SK-N-SH treated with all-trans-retinoic acid at 6 μM for 48 hours (cell line): Measurements from ENCODE around the gene STAC3.

Experiments used
- ATAC-seq: fragments of 200-7000 bp; cut with Tn5 transposase; 3 replicates; pipeline ENCODE4 v1.9.1; 2020; ENCODE audit warnings: mild to moderate bottlenecking, moderate library complexity
- ARNTL ChIP-seq: fragments of 450-650 bp; formaldehyde crosslinking; IDR thresholded peaks from 2 replicates; pipeline ENCODE4 v1.5.0; 2020; ENCODE audit warnings: low read depth, mild to moderate bottlenecking, moderate library complexity, borderline replicate concordance
- BACH2 ChIP-seq: fragments of 250-450 bp; sonication (Bioruptor Pico); IDR thresholded peaks from 2 replicates; pipeline ENCODE4 v1.9.0; 2021; ENCODE audit warnings: mild to moderate bottlenecking, borderline replicate concordance
- CSDC2 ChIP-seq: fragments of 250-450 bp; sonication (Bioruptor Pico); IDR thresholded peaks from 2 replicates; pipeline ENCODE4 v1.5.0; 2020; ENCODE audit warnings: mild to moderate bottlenecking, moderate library complexity
- ESRRG ChIP-seq: fragments of 250-450 bp; sonication (Bioruptor Pico); IDR thresholded peaks from 2 replicates; pipeline ENCODE4 v1.6.1; 2021; ENCODE audit warnings: mild to moderate bottlenecking
- GLIS3 ChIP-seq: fragments of 250-450 bp; sonication (Bioruptor Pico); IDR thresholded peaks from 2 replicates; pipeline ENCODE4 v1.5.0; 2020; ENCODE audit warnings: mild to moderate bottlenecking, moderate library complexity
- ISL1 ChIP-seq: fragments of 250-450 bp; sonication (Bioruptor Pico); IDR thresholded peaks from 2 replicates; pipeline ENCODE4 v2.1.2; 2022; ENCODE audit warnings: mild to moderate bottlenecking, moderate library complexity
- OSR1 ChIP-seq: fragments of 250-450 bp; sonication (Bioruptor Pico); IDR thresholded peaks from 2 replicates; pipeline ENCODE4 v1.8.0; 2022; ENCODE audit warnings: moderate library complexity, mild to moderate bottlenecking, inconsistent platforms
- PPARA ChIP-seq: fragments of 250-450 bp; sonication (Bioruptor Pico); IDR thresholded peaks from 2 replicates; pipeline ENCODE4 v1.5.0; 2020; ENCODE audit warnings: mild to moderate bottlenecking, borderline replicate concordance
- RARB ChIP-seq: fragments of 250-450 bp; sonication (Bioruptor Pico); IDR thresholded peaks from 2 replicates; pipeline ENCODE4 v1.8.0; 2021; ENCODE audit warnings: mild to moderate bottlenecking, moderate library complexity
- TCF4 ChIP-seq: fragments of 250-450 bp; sonication (Bioruptor Pico); IDR thresholded peaks from 2 replicates; pipeline ENCODE4 v1.8.0; 2021; ENCODE audit warnings: mild to moderate bottlenecking, moderate library complexity, borderline replicate concordance
- TOX ChIP-seq: fragments of 250-450 bp; sonication (Bioruptor Pico); IDR thresholded peaks from 2 replicates; pipeline ENCODE4 v1.8.0; 2021; ENCODE audit warnings: mild to moderate bottlenecking, moderate library complexity, borderline replicate concordance
- ZC3H10 ChIP-seq: fragments of 250-450 bp; sonication (Bioruptor Pico); IDR thresholded peaks from 2 replicates; pipeline ENCODE4 v1.5.1; 2021; ENCODE audit warnings: mild to moderate bottlenecking, moderate library complexity
- ZFP3 ChIP-seq: fragments of 250-450 bp; sonication (Bioruptor Pico); IDR thresholded peaks from 2 replicates; pipeline ENCODE4 v1.5.0; 2020; ENCODE audit warnings: mild to moderate bottlenecking, moderate library complexity
- ZFP30 ChIP-seq: fragments of 450-650 bp; formaldehyde crosslinking; IDR thresholded peaks from 2 replicates; pipeline ENCODE4 v1.5.0; 2022; ENCODE audit warnings: mild to moderate bottlenecking, moderate library complexity
- ZNF70 ChIP-seq: fragments of 450-650 bp; formaldehyde crosslinking; IDR thresholded peaks from 2 replicates; pipeline ENCODE4 v1.5.0; 2020; ENCODE audit warnings: mild to moderate bottlenecking, moderate library complexity
- ZNF8 ChIP-seq: fragments of 450-650 bp; formaldehyde crosslinking; IDR thresholded peaks from 2 replicates; pipeline ENCODE4 v1.5.0; 2020; ENCODE audit warnings: mild to moderate bottlenecking, moderate library complexity
- TF ChIP-seq, protein P1 (sequence below): fragments of 250-450 bp; sonication (Bioruptor Pico); IDR thresholded peaks from 2 replicates; pipeline ENCODE4 v1.5.1; 2021; ENCODE audit warnings: mild to moderate bottlenecking, moderate library complexity
- TF ChIP-seq, protein P2 (sequence below): fragments of 250-450 bp; sonication (Bioruptor Pico); IDR thresholded peaks from 2 replicates; pipeline ENCODE4 v1.5.1; 2020; ENCODE audit warnings: low read depth, mild to moderate bottlenecking, moderate library complexity
- TF ChIP-seq, protein P3 (sequence below): fragments of 250-450 bp; sonication (Bioruptor Pico); IDR thresholded peaks from 2 replicates; pipeline ENCODE4 v1.8.0; 2020; ENCODE audit warnings: mild to moderate bottlenecking, moderate library complexity, borderline replicate concordance
- TF ChIP-seq, protein P4 (sequence below): fragments of 250-450 bp; sonication (Bioruptor Pico); IDR thresholded peaks from 2 replicates; pipeline ENCODE4 v1.5.0; 2020; ENCODE audit warnings: mild to moderate bottlenecking, moderate library complexity

Gene STAC3

DNA sequence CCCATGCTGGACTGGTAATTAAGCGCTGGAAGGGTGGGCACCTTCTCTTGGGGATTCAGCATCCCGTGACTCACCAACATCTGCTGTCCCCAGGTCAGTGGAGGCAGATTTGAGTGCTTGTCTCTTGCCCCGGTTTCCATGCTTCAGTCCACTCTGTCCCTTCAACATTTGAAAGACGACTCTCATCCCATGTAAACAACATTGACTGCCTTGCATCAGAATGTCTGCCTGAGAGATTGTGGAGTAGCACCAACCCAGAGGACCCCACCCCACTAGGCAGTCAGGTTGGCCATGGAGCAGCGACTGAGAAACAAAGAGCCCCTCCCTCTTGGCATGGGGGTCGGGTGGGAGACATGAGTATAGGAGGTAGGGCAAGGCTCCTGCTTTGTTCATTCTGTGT, 4.9 kb upstream of the STAC3 start:
- TF ChIP-seq ZNF70 (CRISPR knock-in tag) (no peak), ARNTL (CRISPR knock-in tag) (no peak), TOX (CRISPR knock-in tag) (no peak), RARB (CRISPR knock-in tag) (no peak), BACH2 (CRISPR knock-in tag) (no peak), ISL1 (no peak), GLIS3 (CRISPR knock-in tag) (no peak), ZFP3 (CRISPR knock-in tag) (no peak)
- TF ChIP-seq, protein P1, sequence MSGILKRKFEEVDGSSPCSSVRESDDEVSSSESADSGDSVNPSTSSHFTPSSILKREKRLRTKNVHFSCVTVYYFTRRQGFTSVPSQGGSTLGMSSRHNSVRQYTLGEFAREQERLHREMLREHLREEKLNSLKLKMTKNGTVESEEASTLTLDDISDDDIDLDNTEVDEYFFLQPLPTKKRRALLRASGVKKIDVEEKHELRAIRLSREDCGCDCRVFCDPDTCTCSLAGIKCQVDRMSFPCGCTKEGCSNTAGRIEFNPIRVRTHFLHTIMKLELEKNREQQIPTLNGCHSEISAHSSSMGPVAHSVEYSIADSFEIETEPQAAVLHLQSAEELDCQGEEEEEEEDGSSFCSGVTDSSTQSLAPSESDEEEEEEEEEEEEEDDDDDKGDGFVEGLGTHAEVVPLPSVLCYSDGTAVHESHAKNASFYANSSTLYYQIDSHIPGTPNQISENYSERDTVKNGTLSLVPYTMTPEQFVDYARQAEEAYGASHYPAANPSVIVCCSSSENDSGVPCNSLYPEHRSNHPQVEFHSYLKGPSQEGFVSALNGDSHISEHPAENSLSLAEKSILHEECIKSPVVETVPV (CRISPR knock-in tag), result no peak
- TF ChIP-seq, protein P2, sequence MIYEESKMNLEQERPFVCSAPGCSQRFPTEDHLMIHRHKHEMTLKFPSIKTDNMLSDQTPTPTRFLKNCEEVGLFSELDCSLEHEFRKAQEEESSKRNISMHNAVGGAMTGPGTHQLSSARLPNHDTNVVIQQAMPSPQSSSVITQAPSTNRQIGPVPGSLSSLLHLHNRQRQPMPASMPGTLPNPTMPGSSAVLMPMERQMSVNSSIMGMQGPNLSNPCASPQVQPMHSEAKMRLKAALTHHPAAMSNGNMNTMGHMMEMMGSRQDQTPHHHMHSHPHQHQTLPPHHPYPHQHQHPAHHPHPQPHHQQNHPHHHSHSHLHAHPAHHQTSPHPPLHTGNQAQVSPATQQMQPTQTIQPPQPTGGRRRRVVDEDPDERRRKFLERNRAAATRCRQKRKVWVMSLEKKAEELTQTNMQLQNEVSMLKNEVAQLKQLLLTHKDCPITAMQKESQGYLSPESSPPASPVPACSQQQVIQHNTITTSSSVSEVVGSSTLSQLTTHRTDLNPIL, result no peak
- TF ChIP-seq, protein P3, sequence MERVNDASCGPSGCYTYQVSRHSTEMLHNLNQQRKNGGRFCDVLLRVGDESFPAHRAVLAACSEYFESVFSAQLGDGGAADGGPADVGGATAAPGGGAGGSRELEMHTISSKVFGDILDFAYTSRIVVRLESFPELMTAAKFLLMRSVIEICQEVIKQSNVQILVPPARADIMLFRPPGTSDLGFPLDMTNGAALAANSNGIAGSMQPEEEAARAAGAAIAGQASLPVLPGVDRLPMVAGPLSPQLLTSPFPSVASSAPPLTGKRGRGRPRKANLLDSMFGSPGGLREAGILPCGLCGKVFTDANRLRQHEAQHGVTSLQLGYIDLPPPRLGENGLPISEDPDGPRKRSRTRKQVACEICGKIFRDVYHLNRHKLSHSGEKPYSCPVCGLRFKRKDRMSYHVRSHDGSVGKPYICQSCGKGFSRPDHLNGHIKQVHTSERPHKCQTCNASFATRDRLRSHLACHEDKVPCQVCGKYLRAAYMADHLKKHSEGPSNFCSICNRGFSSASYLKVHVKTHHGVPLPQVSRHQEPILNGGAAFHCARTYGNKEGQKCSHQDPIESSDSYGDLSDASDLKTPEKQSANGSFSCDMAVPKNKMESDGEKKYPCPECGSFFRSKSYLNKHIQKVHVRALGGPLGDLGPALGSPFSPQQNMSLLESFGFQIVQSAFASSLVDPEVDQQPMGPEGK, result no peak
- no peak for ATAC-seq

DNA sequence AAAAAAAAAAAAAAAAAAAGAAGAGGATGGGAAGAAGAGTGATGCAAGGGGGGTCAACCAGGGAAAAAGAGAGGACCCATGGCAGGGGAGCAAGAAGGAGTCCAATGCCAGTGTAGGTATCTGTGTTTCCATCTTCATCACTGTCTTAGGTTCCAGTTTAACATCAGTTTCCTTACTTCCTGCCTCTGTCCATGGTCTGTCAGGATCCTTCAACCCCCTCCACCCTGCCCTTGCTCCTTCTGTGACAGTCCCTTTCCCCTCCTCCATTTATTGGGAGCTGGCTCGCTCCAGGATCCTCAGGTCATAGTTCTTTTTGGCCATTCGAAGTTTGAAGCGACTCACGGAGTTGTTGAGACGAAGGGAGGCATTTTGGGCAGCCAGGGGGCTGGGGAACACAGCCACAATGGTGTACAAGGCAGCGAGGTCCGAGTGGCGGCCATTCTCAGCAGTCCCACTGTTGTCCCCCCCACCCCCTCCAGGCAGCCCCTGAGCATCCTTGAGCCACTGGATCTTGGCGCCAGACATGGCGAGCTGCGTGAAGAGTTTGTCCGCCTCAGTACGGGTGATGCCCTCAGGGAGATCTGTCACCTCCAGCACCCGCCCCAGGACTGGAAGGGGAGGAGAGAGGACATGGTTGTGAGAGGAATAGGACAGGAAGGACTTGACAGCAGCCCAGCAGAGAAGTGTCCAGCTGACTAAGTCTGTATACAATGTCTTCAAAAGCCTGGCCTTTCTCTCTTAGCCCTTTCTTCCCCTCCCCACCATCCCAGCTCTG, 3.7 kb upstream of the STAC3 start:
- TF ChIP-seq OSR1 (no peak), ZNF8 (CRISPR knock-in tag) (no peak), GLIS3 (CRISPR knock-in tag) (no peak), ZFP3 (CRISPR knock-in tag) (no peak), TCF4 (no peak), ESRRG (CRISPR knock-in tag) (no peak), ZC3H10 (no peak), PPARA (CRISPR knock-in tag) (no peak), RARB (CRISPR knock-in tag) (no peak)
- TF ChIP-seq, protein P3, result no peak
- TF ChIP-seq, protein P4, sequence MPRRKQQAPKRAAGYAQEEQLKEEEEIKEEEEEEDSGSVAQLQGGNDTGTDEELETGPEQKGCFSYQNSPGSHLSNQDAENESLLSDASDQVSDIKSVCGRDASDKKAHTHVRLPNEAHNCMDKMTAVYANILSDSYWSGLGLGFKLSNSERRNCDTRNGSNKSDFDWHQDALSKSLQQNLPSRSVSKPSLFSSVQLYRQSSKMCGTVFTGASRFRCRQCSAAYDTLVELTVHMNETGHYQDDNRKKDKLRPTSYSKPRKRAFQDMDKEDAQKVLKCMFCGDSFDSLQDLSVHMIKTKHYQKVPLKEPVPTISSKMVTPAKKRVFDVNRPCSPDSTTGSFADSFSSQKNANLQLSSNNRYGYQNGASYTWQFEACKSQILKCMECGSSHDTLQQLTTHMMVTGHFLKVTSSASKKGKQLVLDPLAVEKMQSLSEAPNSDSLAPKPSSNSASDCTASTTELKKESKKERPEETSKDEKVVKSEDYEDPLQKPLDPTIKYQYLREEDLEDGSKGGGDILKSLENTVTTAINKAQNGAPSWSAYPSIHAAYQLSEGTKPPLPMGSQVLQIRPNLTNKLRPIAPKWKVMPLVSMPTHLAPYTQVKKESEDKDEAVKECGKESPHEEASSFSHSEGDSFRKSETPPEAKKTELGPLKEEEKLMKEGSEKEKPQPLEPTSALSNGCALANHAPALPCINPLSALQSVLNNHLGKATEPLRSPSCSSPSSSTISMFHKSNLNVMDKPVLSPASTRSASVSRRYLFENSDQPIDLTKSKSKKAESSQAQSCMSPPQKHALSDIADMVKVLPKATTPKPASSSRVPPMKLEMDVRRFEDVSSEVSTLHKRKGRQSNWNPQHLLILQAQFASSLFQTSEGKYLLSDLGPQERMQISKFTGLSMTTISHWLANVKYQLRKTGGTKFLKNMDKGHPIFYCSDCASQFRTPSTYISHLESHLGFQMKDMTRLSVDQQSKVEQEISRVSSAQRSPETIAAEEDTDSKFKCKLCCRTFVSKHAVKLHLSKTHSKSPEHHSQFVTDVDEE (CRISPR knock-in tag), result no peak

DNA sequence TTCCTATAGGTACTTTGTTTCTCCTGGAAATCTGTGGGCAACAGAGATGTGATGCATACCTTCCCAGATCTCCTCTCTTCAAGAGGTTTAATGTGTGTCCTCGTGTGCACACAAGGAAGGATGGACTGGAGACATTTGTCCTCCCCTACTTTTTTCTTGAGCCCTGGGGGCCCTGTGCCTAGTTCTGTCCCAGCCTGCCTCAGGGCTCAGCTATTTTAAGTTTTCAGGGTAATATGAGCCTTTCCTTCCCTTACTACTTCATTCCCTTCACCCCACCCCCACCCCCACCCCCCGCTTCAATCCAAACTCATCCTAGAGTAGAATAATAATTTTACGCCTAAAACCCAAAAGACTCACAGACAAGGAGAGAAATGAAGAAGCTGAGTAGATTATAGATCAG, 446 bp downstream of the STAC3 start:
- TF ChIP-seq, protein P4 (CRISPR knock-in tag), result no peak
- TF ChIP-seq BACH2 (CRISPR knock-in tag) (no peak), RARB (CRISPR knock-in tag) (no peak), ZFP30 (CRISPR knock-in tag) (no peak), ZFP3 (CRISPR knock-in tag) (no peak), CSDC2 (CRISPR knock-in tag) (no peak), TCF4 (no peak), ISL1 (no peak)
- ATAC-seq, result no peak

More for the DNA sequence above, 3.7 kb upstream of the STAC3 start:
- ATAC-seq, result no peak
